Mesenchymal stem cell (in vitro differentiated cells and primary cell): Measurements from ENCODE around the gene ADAM17.
"Not testable (repeated sequence)": the region's sequence is repeated elsewhere in the genome, so short reads cannot be mapped to it uniquely, and the experiment has no call there.

Source experiments
- DNase-seq: peaks from one replicate; pipeline ENCODE4 v3.0.0-alpha.2; 2013
- H2AFZ ChIP-seq: one replicate; pipeline ENCODE4 v1.6.1; 2013; ENCODE audit warnings: low read depth, mild to moderate bottlenecking, control low read depth, inconsistent platforms, low read length, moderate library complexity
- H2AK5ac ChIP-seq: 2 replicates; pipeline ENCODE4 v1.6.1; 2013; ENCODE audit warnings: low read length, moderate library complexity, mild to moderate bottlenecking, inconsistent platforms; ENCODE audit not compliant: severe bottlenecking
- H2BK120ac ChIP-seq: one replicate; pipeline ENCODE4 v1.6.1; 2013; ENCODE audit warnings: low read depth, mild to moderate bottlenecking, inconsistent platforms, low read length, moderate library complexity
- H2BK12ac ChIP-seq, 2 experiments: one replicate each; pipeline ENCODE4 v1.6.1; 2013; ENCODE audit warnings: inconsistent platforms in 2 of 2, low read length in 2 of 2, mild to moderate bottlenecking in 2 of 2, moderate library complexity in 2 of 2, control low read depth in 1 of 2
- H2BK15ac ChIP-seq: one replicate; pipeline ENCODE4 v1.6.1; 2013; ENCODE audit warnings: mild to moderate bottlenecking, low read depth, inconsistent platforms; ENCODE audit not compliant: poor library complexity, severe bottlenecking
- H2BK5ac ChIP-seq: 2 replicates; pipeline ENCODE4 v1.6.1; 2013; ENCODE audit warnings: low read depth, mild to moderate bottlenecking, low read length, control low read depth, inconsistent platforms; ENCODE audit not compliant: poor library complexity, severe bottlenecking
- H3K14ac ChIP-seq, 2 experiments: one replicate each; pipeline ENCODE4 v1.6.1; 2013; ENCODE audit warnings: inconsistent platforms in 2 of 2, low read length in 2 of 2, control low read depth in 1 of 2, mild to moderate bottlenecking in 1 of 2, moderate library complexity in 1 of 2
- H3K18ac ChIP-seq, 2 experiments: one replicate each; pipeline ENCODE4 v1.6.1; 2013; ENCODE audit warnings: inconsistent platforms in 2 of 2, low read length in 2 of 2, control low read depth in 1 of 2, low read depth in 1 of 2, mild to moderate bottlenecking in 1 of 2
- H3K23ac ChIP-seq, 2 experiments: one replicate each; pipeline ENCODE4 v1.6.1; 2013; ENCODE audit warnings: inconsistent platforms in 2 of 2, low read length in 2 of 2, mild to moderate bottlenecking in 2 of 2, moderate library complexity in 2 of 2, control low read depth in 1 of 2
- H3K27ac ChIP-seq: 2 replicates; pipeline ENCODE4 v1.5.1; 2013; ENCODE audit warnings: mild to moderate bottlenecking, moderate library complexity, low read length, control low read depth, inconsistent platforms; ENCODE audit not compliant: poor library complexity, severe bottlenecking
- H3K27me3 ChIP-seq, 2 experiments: 2 replicates each; pipeline versions ENCODE4 v1.6.1 to v1.7.0; 2013; ENCODE audit warnings: low read length in 2 of 2, mild to moderate bottlenecking in 2 of 2, moderate library complexity in 2 of 2, control low read depth in 1 of 2, inconsistent platforms in 1 of 2; ENCODE audit not compliant: control insufficient read depth in 1 of 2, insufficient read depth in 1 of 2
- H3K36me3 ChIP-seq, 2 experiments: 2 replicates each; pipeline versions ENCODE4 v1.6.1 to v1.7.0; 2013; ENCODE audit warnings: low read length in 2 of 2, control low read depth in 1 of 2, inconsistent platforms in 1 of 2, low read depth in 1 of 2, mild to moderate bottlenecking in 1 of 2; ENCODE audit not compliant: insufficient read depth in 2 of 2, control insufficient read depth in 1 of 2
- H3K4ac ChIP-seq, 2 experiments: one replicate each; pipeline ENCODE4 v1.6.1; 2013; ENCODE audit warnings: inconsistent platforms in 2 of 2, low read length in 2 of 2, mild to moderate bottlenecking in 2 of 2, moderate library complexity in 2 of 2, control low read depth in 1 of 2, low read depth in 1 of 2
- H3K4me1 ChIP-seq: 2 replicates; pipeline ENCODE4 v1.6.1; 2013; ENCODE audit warnings: low read depth, low read length, control low read depth; ENCODE audit not compliant: control insufficient read depth, insufficient read depth
- H3K4me2 ChIP-seq: 2 replicates; pipeline ENCODE4 v1.6.1; 2013; ENCODE audit warnings: low read length, mild to moderate bottlenecking, inconsistent platforms; ENCODE audit not compliant: poor library complexity, severe bottlenecking
- H3K4me3 ChIP-seq, 2 experiments: 2 replicates each; pipeline versions ENCODE4 v1.5.1 to v1.7.0; 2013; ENCODE audit warnings: low read length in 2 of 2, mild to moderate bottlenecking in 2 of 2, control low read depth in 1 of 2, low read depth in 1 of 2; ENCODE audit not compliant: insufficient read depth in 1 of 2
- H3K79me1 ChIP-seq: replicated peaks from 2 replicates; pipeline ENCODE4 v1.6.1; 2013; ENCODE audit warnings: mild to moderate bottlenecking, control low read depth, low read length, inconsistent platforms; ENCODE audit not compliant: poor library complexity, severe bottlenecking
- H3K9ac ChIP-seq: 2 replicates; pipeline ENCODE4 v1.7.0; 2013; ENCODE audit warnings: mild to moderate bottlenecking, low read length, moderate library complexity
- H3K9me3 ChIP-seq: 2 replicates; pipeline ENCODE4 v1.7.0; 2013; ENCODE audit warnings: mild to moderate bottlenecking, low read length; ENCODE audit not compliant: control insufficient read depth
- H4K8ac ChIP-seq: one replicate; pipeline ENCODE4 v1.6.1; 2013; ENCODE audit warnings: inconsistent platforms, mild to moderate bottlenecking, low read length, moderate library complexity
- H4K91ac ChIP-seq: one replicate; pipeline ENCODE4 v1.6.1; 2013; ENCODE audit warnings: mild to moderate bottlenecking, low read length, inconsistent platforms
- WGBS: methylation state at CpG from one replicate; pipeline ENCODE4 v1.1.7; 2013; ENCODE audit warnings: mixed read lengths; 5-methylcytosine and 5-hydroxymethylcytosine counted together

The ADAM17 gene

DNA sequence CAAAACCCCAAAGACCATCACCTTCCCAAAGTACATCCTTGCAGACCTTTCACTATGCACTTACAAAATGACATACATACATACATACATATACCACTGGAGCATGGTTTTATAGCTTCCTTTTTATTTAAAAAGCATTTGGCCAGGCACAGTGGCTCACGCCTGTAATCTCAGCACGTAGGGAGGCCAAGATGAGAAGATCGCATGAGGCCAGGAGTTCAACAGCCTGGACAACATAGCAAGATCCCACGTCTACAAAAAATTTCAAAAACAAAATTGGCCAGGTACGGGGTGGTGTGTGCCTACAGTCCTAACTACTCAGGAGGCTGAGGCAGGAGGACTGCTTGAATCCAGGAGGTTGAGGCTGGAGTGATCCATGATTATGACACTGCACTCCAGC is 29.9 kb upstream of the ADAM17 start:
- 100% methylated on average over 5 of the region's 5 CpGs for WGBS
- Histone ChIP-seq H3K4me3 (no peak overlapping the region), H4K8ac (no peak overlapping the region), H2AK5ac (no peak overlapping the region), H3K9me3 (no peaks in the 10 kb centered on the region), H3K36me3 (peaks cover 14 to 83% of the 10 kb centered on the region in 2 experiments), H2BK12ac (no peak overlapping the region), H2BK5ac (no peak overlapping the region), H2BK120ac (no peak overlapping the region), H3K14ac (no peak overlapping the region), H3K27ac (no peak overlapping the region), H3K27me3 (no peaks in the 10 kb centered on the region), H3K9ac (no peak overlapping the region), H4K91ac (no peak overlapping the region), H3K4me2 (no peak overlapping the region), H3K18ac (no peak overlapping the region), H3K4ac (no peak overlapping the region), H3K79me1 (peaks cover 10% of the 10 kb centered on the region), H3K23ac (no peak overlapping the region), H2AFZ (no peak overlapping the region), H2BK15ac (no peak overlapping the region), H3K4me1 (no peaks in the 10 kb centered on the region)
- no peak for DNase-seq

DNA sequence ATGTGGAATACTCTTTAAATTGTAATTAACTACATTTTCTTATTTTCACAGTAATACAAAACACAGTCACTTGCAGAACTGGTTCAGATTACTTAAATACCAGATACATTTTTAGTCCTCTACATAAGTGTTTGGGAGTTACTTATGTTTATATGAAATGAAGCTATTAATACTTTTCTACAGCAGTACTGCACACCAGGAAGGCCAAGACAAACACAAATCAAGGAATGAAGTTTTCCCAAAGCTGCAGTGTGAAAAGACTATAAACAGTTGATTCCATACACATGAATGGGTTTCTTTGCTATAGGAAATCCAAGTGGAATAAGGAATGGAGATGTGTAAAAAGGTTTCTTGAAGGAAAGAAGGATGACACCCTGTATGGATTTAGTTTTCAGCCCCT is 29.3 kb upstream of the ADAM17 start:
- not testable (repeated sequence) for H3K4me3 ChIP-seq, H2BK12ac ChIP-seq, H4K8ac ChIP-seq, H3K14ac ChIP-seq, H3K4ac ChIP-seq, H3K4me1 ChIP-seq, H2AK5ac ChIP-seq, H2BK15ac ChIP-seq, H4K91ac ChIP-seq, H3K18ac ChIP-seq, H3K23ac ChIP-seq, H2BK5ac ChIP-seq, H2BK120ac ChIP-seq, H3K9ac ChIP-seq, H3K4me2 ChIP-seq, H3K27me3 ChIP-seq, H2AFZ ChIP-seq, H3K9me3 ChIP-seq, H3K27ac ChIP-seq, DNase-seq
- Histone ChIP-seq H3K79me1 (peaks cover 11% of the 10 kb centered on the region), H3K36me3 (peaks cover 18 to 83% of the 10 kb centered on the region in 2 experiments)

DNA sequence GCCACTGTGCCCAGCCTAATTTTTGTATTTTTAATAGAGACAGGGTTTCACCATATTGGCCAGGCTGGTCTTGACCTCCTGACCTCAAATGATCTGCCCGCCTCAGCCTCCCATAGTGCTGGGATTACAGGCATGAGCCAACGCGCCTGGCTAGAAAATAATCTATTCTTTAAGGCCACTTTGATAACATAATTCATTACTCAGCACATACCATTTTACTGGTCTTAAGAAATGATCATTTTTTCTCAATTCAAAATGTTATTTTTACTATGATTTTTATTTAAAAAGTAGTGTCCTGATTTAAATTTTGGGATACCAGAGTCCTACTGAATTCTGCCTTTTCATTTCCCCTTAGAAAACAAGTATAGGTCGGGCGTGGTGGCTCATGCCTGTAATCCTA is 27.0 kb upstream of the ADAM17 start:
- Histone ChIP-seq H3K27me3 (no peaks in the 10 kb centered on the region), H3K4me3 (no peak overlapping the region), H3K36me3 (peaks cover 13 to 71% of the 10 kb centered on the region in 2 experiments), H4K8ac (no peak overlapping the region), H3K18ac (no peak overlapping the region), H2BK15ac (no peak overlapping the region), H2BK12ac (no peak overlapping the region), H3K4ac (no peak overlapping the region), H3K4me1 (no peaks in the 10 kb centered on the region), H3K14ac (no peak overlapping the region), H2BK120ac (no peak overlapping the region), H3K27ac (no peak overlapping the region), H3K9ac (no peak overlapping the region), H3K9me3 (no peaks in the 10 kb centered on the region), H4K91ac (no peak overlapping the region), H2AFZ (no peak overlapping the region), H2BK5ac (no peak overlapping the region), H3K79me1 (peaks cover 10% of the 10 kb centered on the region), H2AK5ac (no peak overlapping the region), H3K23ac (no peak overlapping the region), H3K4me2 (no peak overlapping the region)
- WGBS, result 96% methylated on average over 5 of the region's 5 CpGs
- no peak for DNase-seq

DNA sequence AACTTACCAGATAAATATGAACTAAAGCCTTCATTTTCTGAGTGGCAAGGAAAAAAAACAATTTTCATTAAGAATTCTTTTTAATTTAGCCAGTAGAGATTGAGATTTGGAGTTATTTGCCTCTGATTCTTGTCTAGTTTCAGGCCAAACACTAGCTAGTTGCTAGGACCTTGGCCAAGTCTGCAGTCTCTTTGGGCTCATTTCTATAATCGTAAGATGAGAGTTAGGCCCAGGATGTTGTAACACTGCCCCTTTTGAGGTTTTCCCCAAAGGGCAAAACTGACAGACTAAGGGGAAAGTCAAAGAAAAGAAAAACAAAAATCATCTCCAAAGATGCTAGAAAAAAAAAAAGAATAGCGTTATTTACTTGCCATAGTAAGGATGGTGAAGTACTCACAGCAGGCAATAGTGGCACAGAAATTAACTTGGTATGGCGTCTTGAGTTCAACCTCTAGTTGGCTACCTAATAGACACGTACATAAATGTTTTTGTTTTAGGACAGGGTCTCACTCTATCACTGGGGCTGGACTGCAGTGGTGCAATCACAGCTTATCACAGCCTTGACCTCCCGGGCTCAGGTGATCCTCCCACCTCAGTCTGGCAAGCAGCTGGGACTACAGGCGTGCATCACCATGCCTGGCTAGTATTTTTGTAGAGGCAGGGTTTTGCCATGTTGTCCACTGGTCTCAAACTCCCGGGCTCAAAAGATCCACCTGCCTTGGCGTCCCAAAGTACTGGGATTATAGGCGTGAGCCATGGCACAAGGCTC is 23.0 kb upstream of the ADAM17 start:
- peaks cover 5% of the 10 kb centered on the region for H3K79me1 ChIP-seq
- no peaks in the 10 kb centered on the region for H3K4me1 ChIP-seq
- no peaks in the 10 kb centered on the region for H3K9me3 ChIP-seq
- H3K4me3 ChIP-seq, result no peak overlapping the region
- no peak overlapping the region for H2AK5ac ChIP-seq
- no peak overlapping the region for H2AFZ ChIP-seq
- H2BK5ac ChIP-seq, result no peak overlapping the region
- H3K9ac ChIP-seq, result peak overlapping the region; percentile 16
- no peak overlapping the region for H3K27ac ChIP-seq
- H3K36me3 ChIP-seq, result peaks cover 9 to 42% of the 10 kb centered on the region in 2 experiments
- no peak overlapping the region for H2BK15ac ChIP-seq
- H3K4ac ChIP-seq, result no peak overlapping the region
- H4K8ac ChIP-seq, result peak overlapping the region; percentile 37
- no peak overlapping the region for H3K14ac ChIP-seq
- no peak overlapping the region for H3K4me2 ChIP-seq
- DNase-seq, result no peak
- H3K23ac ChIP-seq, result no peak overlapping the region
- H4K91ac ChIP-seq, result no peak overlapping the region
- H2BK120ac ChIP-seq, result no peak overlapping the region
- H3K27me3 ChIP-seq, result no peaks in the 10 kb centered on the region
- H3K18ac ChIP-seq, result peak overlapping the region in 1 of 2 experiments; percentile 12
- no peak overlapping the region for H2BK12ac ChIP-seq
- 94% methylated on average over 9 of the region's 9 CpGs for WGBS
